ENCODE data around the gene ZNF76.

- TF ChIP-seq EZH2 (IDR thresholded peaks at IDR 0.05; ENCODE audit: borderline replicate concordance, low read depth, low read length, severe bottlenecking): no peak
- no peak for TF ChIP-seq JUN (IDR thresholded peaks at IDR 0.05; ENCODE audit: borderline replicate concordance, insufficient read depth, insufficient read length, low read depth)
- no peak for TF ChIP-seq CTCF (IDR thresholded peaks at IDR 0.05; ENCODE audit: extremely low read depth in 1 of 2, insufficient read depth in 1 of 2, low read depth in 1 of 2, low read length in 2 of 2)
- no peak for TF ChIP-seq POLR2AphosphoS5 (IDR thresholded peaks at IDR 0.05; ENCODE audit: insufficient read depth, low read depth, low read length)
Measured at GRCh38 chr6:35216412-35216732, 43.2 kb upstream of the ZNF76 start.
